SW480 (cell line): ENCODE data around the gene PVALB.

ENCODE experiments used
- DNase-seq: peaks from one replicate; pipeline ENCODE4 v3.0.0-alpha.2; 2016; ENCODE audit warnings: low spot score

The PVALB gene

GRCh38 chr22:36846271-36846670, 29.4 kb upstream of the PVALB start:
- DNase-seq, result no peak

- no peak for DNase-seq
These were observed 23.3 kb upstream of the PVALB start for GRCh38 chr22:36840106-36840505.

GRCh38 chr22:36839356-36840073, 22.7 kb upstream of the PVALB start:
- no peak for DNase-seq

GRCh38 chr22:36838119-36839030, 21.5 kb upstream of the PVALB start:
- DNase-seq, result no peak

- DNase-seq, result no peak
These were observed 19.1 kb upstream of the PVALB start for GRCh38 chr22:36835903-36836302.

DNA sequence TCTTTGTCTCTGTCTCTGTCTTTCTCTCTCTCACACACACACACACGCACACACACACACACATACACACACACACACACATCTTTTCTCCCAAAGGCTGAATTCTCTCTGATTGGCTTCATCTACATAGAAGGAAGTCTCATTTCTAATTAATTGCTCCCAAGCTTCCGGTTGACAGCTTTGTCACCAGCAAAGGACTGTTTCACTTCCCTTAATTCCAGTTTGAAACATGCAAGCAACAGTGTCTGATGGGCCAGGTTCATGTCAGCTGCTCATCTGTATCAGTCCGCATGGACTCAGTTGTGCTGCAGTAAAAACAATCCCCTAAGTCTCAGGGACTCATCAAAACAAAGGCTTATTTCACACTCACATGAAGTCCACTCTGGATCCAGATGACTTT, 16.2 kb upstream of the PVALB start:
- DNase-seq, result no peak

GRCh38 chr22:36831717-36832116, 14.9 kb upstream of the PVALB start:
- no peak for DNase-seq

GRCh38 chr22:36831206-36831605, 14.4 kb upstream of the PVALB start:
- DNase-seq, result peak; percentile 26

- DNase-seq, result no peak
These were observed 13.8 kb upstream of the PVALB start for GRCh38 chr22:36830601-36831000.

- DNase-seq, result no peak
These were observed 12.7 kb upstream of the PVALB start for GRCh38 chr22:36829370-36830002.

- peak; percentile 74 for DNase-seq
These were observed 12.0 kb upstream of the PVALB start for GRCh38 chr22:36828815-36829214.

- no peak for DNase-seq
These were observed 9.4 kb upstream of the PVALB start for GRCh38 chr22:36826262-36826661.

- no peak for DNase-seq
These were observed 7.8 kb upstream of the PVALB start for GRCh38 chr22:36824655-36825054.

GRCh38 chr22:36823186-36823839, 6.5 kb upstream of the PVALB start:
- no peak for DNase-seq

DNA sequence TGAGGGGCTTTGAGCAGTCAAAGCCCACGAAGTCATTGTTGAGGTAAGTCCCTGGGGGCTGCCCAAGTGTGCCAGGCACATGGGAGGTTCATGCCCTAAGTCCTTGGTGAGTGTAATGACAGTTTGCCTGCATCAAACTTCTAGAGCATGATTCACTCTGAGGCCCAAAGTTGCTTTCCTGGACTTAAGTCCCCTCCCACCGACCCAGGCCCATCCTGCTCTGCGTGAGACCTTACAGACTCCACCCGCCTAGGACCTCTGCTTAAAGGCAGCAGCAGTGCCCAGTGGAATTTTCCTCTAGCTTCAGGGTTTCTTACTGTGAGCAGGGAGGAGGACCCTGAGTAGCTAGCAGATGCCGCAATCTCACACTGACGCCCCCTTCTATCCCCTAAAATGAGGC, 5.7 kb upstream of the PVALB start:
- no peak for DNase-seq

- DNase-seq, result no peak
These were observed 2.3 kb upstream of the PVALB start for GRCh38 chr22:36819112-36819511.

- DNase-seq, result no peak
These were observed 1.3 kb upstream of the PVALB start for GRCh38 chr22:36818010-36818642.

GRCh38 chr22:36817525-36817848, 652 bp upstream of the PVALB start:
- no peak for DNase-seq

DNA sequence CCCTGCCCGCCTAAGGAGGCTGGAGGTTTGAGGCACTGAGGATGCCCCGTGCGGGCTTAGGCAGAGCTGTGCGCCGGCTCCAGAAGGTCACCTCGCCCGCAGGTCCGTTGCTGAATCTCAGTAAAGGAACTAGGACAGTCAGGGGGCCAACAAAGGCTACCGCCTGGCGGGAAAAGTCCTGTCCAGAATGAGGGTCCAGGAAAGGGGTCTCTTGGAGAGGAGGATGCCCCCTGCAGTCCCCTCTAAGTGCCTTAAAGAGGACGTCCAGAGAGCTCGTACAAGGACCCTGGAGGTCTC, 548 bp downstream of the PVALB start:
- DNase-seq, result no peak

DNA sequence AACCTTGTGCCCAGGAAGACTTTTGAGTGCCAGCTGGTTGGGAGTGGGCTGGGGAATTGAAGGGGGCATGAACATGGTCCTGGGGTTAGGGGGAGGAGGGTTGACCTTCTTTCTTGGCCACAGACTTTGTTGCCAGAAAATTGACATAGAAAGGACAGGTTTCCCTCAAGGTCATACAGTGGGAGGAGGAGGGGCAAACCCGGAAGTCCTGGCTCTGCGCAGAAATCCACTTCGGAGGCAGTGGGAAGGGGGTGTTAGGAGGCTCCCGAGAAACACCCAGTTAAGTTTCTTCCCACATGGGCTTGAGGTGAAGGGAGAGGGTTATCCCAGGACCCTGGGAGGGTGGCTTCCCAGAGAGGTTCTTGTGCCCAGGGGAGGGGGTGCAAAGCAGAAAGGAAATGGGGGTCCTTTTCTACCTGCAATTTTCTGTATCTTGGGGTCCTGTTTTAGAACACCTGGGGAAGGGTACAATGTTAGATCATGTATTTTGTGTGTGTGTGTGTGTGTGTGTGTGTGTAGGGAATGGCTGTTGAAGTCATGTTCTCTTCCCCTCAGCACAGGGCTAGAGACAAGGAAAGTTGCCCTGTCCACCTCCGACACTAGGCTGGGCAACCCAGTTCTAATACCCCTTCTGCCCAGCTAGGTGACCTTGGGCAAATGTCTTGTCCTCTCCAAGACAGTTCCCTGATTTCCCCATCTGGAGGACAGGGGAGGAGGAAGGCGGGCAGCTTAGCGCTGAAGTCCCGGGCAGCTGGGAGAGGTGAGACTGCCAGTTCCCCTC, 1.1 kb downstream of the PVALB start:
- DNase-seq, result no peak

GRCh38 chr22:36814801-36815200, 2.0 kb downstream of the PVALB start:
- DNase-seq, result no peak
